Cardiac septum (tissue), 1 donor: Measurements from ENCODE around the gene TAF10. TPM values are rescaled to one million over a fixed set of nuclear protein-coding genes. Genes with fewer than 3 reads are reported as not detected.

Experiments used
- DNase-seq: peaks from one replicate; pipeline ENCODE4 v3.0.0-alpha.2; 2020; ENCODE audit warnings: low spot score
- intact Hi-C: fragments of 100-400 bp; cut with DNase I; formaldehyde crosslinking; loops from one replicate; pipeline ENCODE4 v1.14.0; 2022
- total RNA-seq: library from RNA; stranded (reverse); fragmentation: NEBNext Ultra II Directional; extraction: Animal tissue kit (Norgen Biotek cat#: 25700); gene quantifications from one replicate; pipeline ENCODE4 v1.2.1, GENCODE V29; 2021
- donor health status: DM: no; HTN: no; CAD: no.

TAF10 gene
- total RNA-seq, 1 donor from 2014 or later = 126 TPM

GRCh38 chr11:6594142-6594768 is 17.8 kb downstream of the TAF10 start:
- no peak for DNase-seq
- intact Hi-C loops = no loop called here

DNA sequence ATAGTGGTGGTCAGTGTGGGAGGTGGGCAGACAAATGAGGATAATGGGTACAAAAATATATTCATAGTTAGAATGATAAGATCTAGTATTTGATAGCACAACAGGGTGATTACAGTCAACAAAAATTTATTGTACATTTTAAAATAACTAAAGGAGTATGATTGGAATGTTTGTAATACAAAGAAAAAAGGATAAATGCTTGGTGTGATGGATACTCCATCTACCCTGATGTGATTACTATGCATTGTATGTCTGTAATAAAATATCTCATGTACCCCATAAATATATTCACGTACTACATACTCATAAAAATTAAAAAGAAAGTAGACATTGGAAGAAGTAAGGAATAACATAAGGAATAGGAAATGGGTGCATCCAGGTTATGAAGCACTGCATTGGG is 24.0 kb downstream of the TAF10 start:
- intact Hi-C loops = loop anchor here (5.0 kb wide), 1 partner anchor 56 kb away; no protein-coding TSS in a partner anchor
- DNase-seq = no peak

DNA sequence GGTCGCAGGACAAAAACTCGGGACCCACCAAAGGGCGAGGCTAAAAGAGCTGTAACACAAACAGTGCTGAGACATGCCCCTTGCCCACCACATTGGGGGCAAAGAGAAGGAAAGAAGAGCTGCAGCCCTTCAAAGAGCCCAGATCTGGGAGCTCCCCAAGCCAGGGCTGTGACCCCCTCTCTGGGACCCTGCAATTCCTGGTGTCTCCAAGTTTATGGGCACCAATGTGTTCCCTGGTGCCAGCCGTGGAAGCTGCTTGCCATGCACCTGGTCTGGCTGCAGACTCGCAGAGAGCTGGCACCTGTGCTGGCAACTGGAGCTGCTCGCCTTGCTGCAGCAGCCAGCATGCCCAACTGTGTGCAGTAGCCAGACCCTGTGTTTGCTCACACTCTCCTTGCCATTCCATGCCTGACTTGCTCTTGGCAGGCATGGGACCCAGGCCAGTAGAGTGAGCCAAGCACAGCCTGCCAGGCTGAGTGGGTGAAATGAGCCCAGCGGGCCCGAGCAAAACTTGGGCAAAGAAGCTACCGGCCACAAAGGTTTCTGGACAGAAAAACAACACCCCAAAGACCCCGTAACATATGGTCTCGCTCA is 24.6 kb downstream of the TAF10 start:
- intact Hi-C loops = loop anchor here (5.0 kb wide), 1 partner anchor 55 kb away; no protein-coding TSS in a partner anchor
- no peak for DNase-seq

- intact Hi-C loops = loop anchor here (5.0 kb wide), 1 partner anchor 54 kb away; no protein-coding TSS in a partner anchor
- no peak for DNase-seq
These were observed 25.3 kb downstream of the TAF10 start for GRCh38 chr11:6586434-6587359.

GRCh38 chr11:6584528-6584927 is 27.5 kb downstream of the TAF10 start:
- intact Hi-C loops = no loop called here

GRCh38 chr11:6583584-6583983 is 28.4 kb downstream of the TAF10 start:
- no peak for DNase-seq
- intact Hi-C loops = no loop called here

More at GRCh38 chr11:6584528-6584927, 27.5 kb downstream of the TAF10 start:
- DNase-seq = no peak

DNA sequence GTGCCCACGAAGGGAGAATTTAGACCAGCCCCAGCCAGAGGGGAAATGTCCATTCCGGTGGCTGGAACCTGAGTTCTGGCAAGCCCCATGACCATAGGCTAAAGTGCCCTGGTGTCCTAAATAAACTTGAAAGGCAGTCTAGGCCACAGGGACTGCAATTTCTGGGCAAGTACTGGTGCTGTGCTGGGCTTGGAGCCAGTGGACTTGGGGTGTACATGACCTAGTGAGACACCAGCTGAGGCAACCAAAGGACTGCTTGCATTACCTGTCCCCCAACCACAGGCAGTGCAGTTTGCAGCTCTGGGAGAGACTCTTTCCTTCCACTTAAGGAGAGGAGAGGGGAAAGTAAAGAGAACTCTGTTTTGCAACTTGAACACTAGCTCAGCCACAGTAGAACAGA is 32.3 kb downstream of the TAF10 start:
- no peak for DNase-seq
- intact Hi-C loops = no loop called here

DNA sequence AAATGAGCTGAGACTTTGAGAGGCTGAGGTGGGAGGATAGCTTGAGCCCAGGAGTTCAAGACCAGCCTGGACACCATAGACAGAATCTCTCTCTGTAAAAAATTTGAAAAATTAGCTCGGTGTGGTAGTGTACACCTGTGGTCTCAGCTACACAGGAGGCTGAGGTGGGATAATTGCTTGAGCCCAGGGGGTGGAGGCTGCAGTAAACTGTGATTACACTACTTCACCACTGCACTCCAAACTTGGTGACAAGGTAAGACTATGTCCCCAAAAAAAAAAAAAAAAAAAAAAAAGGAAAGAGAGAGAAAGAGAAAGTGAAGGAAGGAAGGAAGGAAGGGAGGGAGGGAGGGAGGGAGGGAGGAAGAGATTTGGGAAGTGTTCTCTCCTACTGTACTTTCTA is 33.9 kb downstream of the TAF10 start:
- intact Hi-C loops = no loop called here

GRCh38 chr11:6576471-6577373 is 35.3 kb downstream of the TAF10 start:
- intact Hi-C loops = no loop called here
- DNase-seq = no peak

More for the DNA sequence above, 33.9 kb downstream of the TAF10 start:
- no peak for DNase-seq

GRCh38 chr11:6574816-6575715 is 37.0 kb downstream of the TAF10 start:
- DNase-seq = no peak
- intact Hi-C loops = no loop called here

- DNase-seq = no peak
- intact Hi-C loops = no loop called here
These were observed 39.8 kb downstream of the TAF10 start for GRCh38 chr11:6572215-6572614.

DNA sequence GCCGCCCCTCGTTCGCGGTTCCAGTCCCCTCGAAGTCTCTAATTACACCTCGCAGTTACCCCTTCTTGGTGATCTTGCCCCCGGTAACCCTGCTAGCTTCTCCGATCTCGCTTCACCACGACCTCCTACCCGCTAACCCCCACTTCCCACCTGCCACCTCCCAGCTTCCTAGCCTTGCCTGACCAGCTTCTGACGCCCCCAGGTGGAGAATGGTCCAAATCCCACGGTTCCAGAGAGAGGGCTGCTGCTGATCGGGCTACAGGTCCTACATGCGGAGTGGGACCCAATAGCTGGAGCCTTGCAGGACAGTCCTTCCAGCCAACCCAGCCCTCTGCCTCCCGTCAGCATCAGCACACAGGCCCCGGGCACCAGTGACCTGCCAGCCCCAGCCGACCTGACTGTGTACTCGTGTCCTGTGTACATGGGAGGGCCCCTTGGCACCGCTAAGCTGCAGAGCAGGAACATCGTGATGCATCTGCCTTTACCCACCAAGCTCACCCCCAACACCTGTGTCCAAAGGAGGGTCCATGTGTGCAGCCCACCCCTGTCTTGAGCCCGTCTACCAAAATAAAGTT is 40.5 kb downstream of the TAF10 start:
- no peak for DNase-seq
- intact Hi-C loops = no loop called here

- intact Hi-C loops = no loop called here
- no peak for DNase-seq
These were observed 41.2 kb downstream of the TAF10 start for GRCh38 chr11:6570691-6571427.

GRCh38 chr11:6569706-6570105 is 42.3 kb downstream of the TAF10 start:
- intact Hi-C loops = no loop called here
- DNase-seq = no peak

GRCh38 chr11:6568191-6568918 is 43.7 kb downstream of the TAF10 start:
- intact Hi-C loops = no loop called here
- no peak for DNase-seq

DNA sequence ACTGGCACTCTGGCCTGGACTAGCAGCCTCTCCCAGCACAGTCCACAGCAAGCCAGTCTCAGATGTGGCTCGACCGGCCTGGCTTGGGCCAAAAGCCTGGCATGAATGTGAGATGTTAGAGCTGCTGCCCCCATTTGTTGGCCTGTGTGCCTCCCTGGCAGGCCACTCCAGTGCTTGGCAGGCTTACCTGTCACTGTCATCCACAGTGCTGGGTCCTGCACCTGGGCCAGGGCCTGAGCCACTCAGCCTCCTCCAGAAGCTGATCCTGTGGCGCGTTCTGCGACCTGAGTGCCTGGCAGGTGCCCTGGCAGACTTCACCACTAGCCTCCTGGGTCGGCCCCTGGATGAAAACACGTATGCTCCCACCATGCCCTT is 44.7 kb downstream of the TAF10 start:
- intact Hi-C loops = no loop called here
- DNase-seq = no peak
